IMR-90 (cell line): Measurements from ENCODE around the gene EIF6. TPM values are rescaled to one million over a fixed set of nuclear protein-coding genes. Genes with fewer than 3 reads are reported as not detected.

ENCODE experiments used
- ATAC-seq: fragments of 200-7000 bp; cut with Tn5 transposase; 2 replicates; pipeline ENCODE4 v1.9.1; 2020; ENCODE audit warnings: low read depth, mild to moderate bottlenecking, moderate library complexity
- BruUV-seq: library from RNA; stranded (reverse); fragments of 400-500 nt; replicated peaks from 2 replicates; lab custom pipeline; 2021; lab: Mats Ljungman, UMichigan
- CTCF ChIA-PET: fragments of 300-600 bp; formaldehyde crosslinking; extraction: SDS; loops from one replicate; lab custom pipeline; 2021; ENCODE audit warnings: antibody characterized with exemption; lab: Yijun Ruan, JAX
- POLR2A ChIA-PET: fragments of 300-600 bp; sonication (Branson Sonifier 250); formaldehyde crosslinking; loops from one replicate; lab custom pipeline; 2022; ENCODE audit warnings: antibody characterized with exemption; ENCODE audit not compliant: unreplicated experiment; lab: Charles Lee
- DNase-seq: peaks from one replicate; pipeline ENCODE4 v3.0.0; 2013
- H2AFZ ChIP-seq: replicated peaks from 2 replicates; pipeline ENCODE3; 2013; ENCODE audit warnings: low read length, mild to moderate bottlenecking; ENCODE audit not compliant: poor library complexity
- H2AK5ac ChIP-seq: 2 replicates; pipeline ENCODE4 v1.6.1; 2013; ENCODE audit warnings: low read depth, low read length, inconsistent platforms
- H2AK9ac ChIP-seq: replicated peaks from 2 replicates; pipeline ENCODE3; 2013; ENCODE audit warnings: mild to moderate bottlenecking, low read depth, low read length, moderate library complexity; ENCODE audit not compliant: poor library complexity
- H2BK120ac ChIP-seq: 2 replicates; pipeline ENCODE4 v1.6.1; 2013; ENCODE audit warnings: low read depth, low read length, inconsistent platforms
- H2BK15ac ChIP-seq: 3 replicates; pipeline ENCODE4 v1.6.1; 2013; ENCODE audit warnings: low read depth, low read length, inconsistent platforms
- H2BK20ac ChIP-seq: 2 replicates; pipeline ENCODE4 v1.6.1; 2013; ENCODE audit warnings: low read depth, mild to moderate bottlenecking, inconsistent platforms, low read length, moderate library complexity
- H2BK5ac ChIP-seq: 2 replicates; pipeline ENCODE4 v1.6.1; 2013; ENCODE audit warnings: mild to moderate bottlenecking, low read depth, low read length, inconsistent platforms; ENCODE audit not compliant: poor library complexity, severe bottlenecking
- H3K14ac ChIP-seq: replicated peaks from 2 replicates; pipeline ENCODE4 v1.6.1; 2013; ENCODE audit warnings: low read depth, low read length, inconsistent platforms
- H3K18ac ChIP-seq: 2 replicates; pipeline ENCODE4 v1.6.1; 2013; ENCODE audit warnings: low read depth, low read length, control low read depth
- H3K23ac ChIP-seq: 2 replicates; pipeline ENCODE4 v1.6.1; 2013; ENCODE audit warnings: low read depth, low read length, inconsistent platforms
- H3K27ac ChIP-seq: 2 replicates; pipeline ENCODE4 v1.5.1; 2013; ENCODE audit warnings: mild to moderate bottlenecking, control low read depth, low read length; ENCODE audit not compliant: insufficient read depth
- H3K27me3 ChIP-seq: 2 replicates; pipeline ENCODE4 v1.6.1; 2013; ENCODE audit warnings: low read length; ENCODE audit not compliant: control insufficient read depth, insufficient read depth
- H3K36me3 ChIP-seq: 2 replicates; pipeline ENCODE4 v1.6.1; 2013; ENCODE audit warnings: low read length, mixed read lengths; ENCODE audit not compliant: control insufficient read depth, insufficient read depth
- H3K4ac ChIP-seq: 2 replicates; pipeline ENCODE4 v1.6.1; 2013; ENCODE audit warnings: low read depth, low read length, inconsistent platforms
- H3K4me1 ChIP-seq: 2 replicates; pipeline ENCODE4 v1.6.1; 2013; ENCODE audit warnings: low read length, mixed read lengths; ENCODE audit not compliant: control insufficient read depth, insufficient read depth
- H3K4me2 ChIP-seq: 2 replicates; pipeline ENCODE4 v1.6.1; 2013; ENCODE audit warnings: low read depth, mild to moderate bottlenecking, control low read depth, low read length, moderate library complexity
- H3K4me3 ChIP-seq: 2 replicates; pipeline ENCODE4 v1.5.1; 2013; ENCODE audit warnings: low read depth, mild to moderate bottlenecking, control low read depth, low read length, moderate library complexity; ENCODE audit not compliant: insufficient read depth
- H3K56ac ChIP-seq: 2 replicates; pipeline ENCODE4 v1.6.1; 2013; ENCODE audit warnings: low read length, inconsistent platforms; ENCODE audit not compliant: insufficient read depth; ENCODE audit errors: extremely low read depth
- H3K79me1 ChIP-seq, 2 experiments: 2 replicates each; pipeline ENCODE4 v1.6.1; 2013; ENCODE audit warnings: low read length in 2 of 2, inconsistent platforms in 1 of 2, low read depth in 1 of 2
- H3K9ac ChIP-seq: 2 replicates; pipeline ENCODE4 v1.6.1; 2013; ENCODE audit warnings: low read depth, low read length, control low read depth
- H3K9me1 ChIP-seq: 2 replicates; pipeline ENCODE4 v1.6.1; 2013; ENCODE audit warnings: low read length, inconsistent platforms; ENCODE audit not compliant: insufficient read depth
- H3K9me3 ChIP-seq: 2 replicates; pipeline ENCODE4 v1.6.1; 2013; ENCODE audit warnings: low read length; ENCODE audit not compliant: control insufficient read depth, insufficient read depth
- H4K20me1 ChIP-seq: 2 replicates; pipeline ENCODE4 v1.6.1; 2013; ENCODE audit warnings: low read length, inconsistent platforms; ENCODE audit not compliant: insufficient read depth
- H4K5ac ChIP-seq: 2 replicates; pipeline ENCODE4 v1.6.1; 2013; ENCODE audit warnings: mild to moderate bottlenecking, low read depth, low read length, control low read depth
- H4K8ac ChIP-seq, 2 experiments: 2 replicates each; pipeline ENCODE4 v1.6.1; 2013; ENCODE audit warnings: low read depth in 2 of 2, low read length in 2 of 2, control low read depth in 1 of 2, inconsistent platforms in 1 of 2
- H4K91ac ChIP-seq: 2 replicates; pipeline ENCODE4 v1.6.1; 2013; ENCODE audit warnings: low read depth, low read length, inconsistent platforms; ENCODE audit not compliant: insufficient read depth
- CEBPB ChIP-seq: IDR thresholded peaks from 2 replicates; pipeline ENCODE4 v1.6.1; 2012; ENCODE audit warnings: low read depth, low read length, improper control_type of control experiment
- RAD21 ChIP-seq: IDR thresholded peaks from 2 replicates; pipeline ENCODE4 v1.6.1; 2012; ENCODE audit warnings: low read length, improper control_type of control experiment
- WGBS, 2 experiments: methylation state at CpG; one replicate each; pipeline versions ENCODE4 v1.1.5 to v1.1.7; 2013; ENCODE audit warnings: missing lambda C conversion rate in 2 of 2; ENCODE audit not compliant: insufficient read length in 1 of 2; ENCODE audit errors: extremely low coverage in 2 of 2; 5-methylcytosine and 5-hydroxymethylcytosine counted together
- dilution Hi-C: fragments of 300-500 bp; cut with HindIII; formaldehyde crosslinking; loops from one replicate; pipeline ENCODE4 v1.14.3; 2018; ENCODE audit warnings: low sequenced_read_pairs; ENCODE audit not compliant: unreplicated experiment
- in situ Hi-C: fragments of 300-500 bp; cut with MboI; formaldehyde crosslinking; loops from 3 replicates; pipeline ENCODE4 v1.14.3; 2019; ENCODE audit warnings: low sequenced_read_pairs, inconsistent platforms, mixed read lengths
- intact Hi-C: fragments of 100-400 bp; cut with micrococcal nuclease; formaldehyde crosslinking; loops from 2 replicates; pipeline ENCODE4 v1.10.0; 2022
- polyA plus RNA-seq, 3 experiments: library from polyadenylated mRNA; depleted of rRNA; stranded (reverse); fragments of >200 nt; gene quantifications; 2 replicates each; pipeline ENCODE4 v1.2.3, GENCODE V29; 2012; ENCODE audit warnings: low replicate concordance in 1 of 3
- total RNA-seq: library from RNA; depleted of rRNA; stranded (reverse); fragments of >200 nt; gene quantifications from 2 replicates; pipeline ENCODE4 v1.2.3, GENCODE V29; 2012

The EIF6 gene
- total and polyA plus RNA-seq, 2 of the 4 experiments (the other 2 are of a cell fraction), result 215 to 227 TPM

- no peak overlapping the region for H3K4ac ChIP-seq
- no peak overlapping the region for H3K18ac ChIP-seq
- no peak overlapping the region for H4K8ac ChIP-seq
- dilution Hi-C loops (no loop called here), intact Hi-C loops (no loop called here), in situ Hi-C loops (no loop called here)
- H4K20me1 ChIP-seq, result 0 out of 2 replicates have a peak, but pooled peaks cover 4% of the 10 kb centered on the region
- H2BK5ac ChIP-seq, result no peak overlapping the region
- H3K4me1 ChIP-seq, result peaks cover 5% of the 10 kb centered on the region
- no TSS peak for BruUV-seq
- no peaks in the 10 kb centered on the region for H3K36me3 ChIP-seq
- no peaks in the 10 kb centered on the region for H3K27me3 ChIP-seq
- no peak overlapping the region for H3K4me2 ChIP-seq
- 100% methylated on average over 2 of the region's 17 CpGs; no CpG with 5 or more reads in 1 of the 2 experiments for WGBS, 2 experiments
- CTCF ChIA-PET, result no interaction called here
- H2AK5ac ChIP-seq, result peak overlapping the region; percentile 12; the same call in 1 of the 2 replicates
- POLR2A ChIA-PET, result no interaction called here
- H3K23ac ChIP-seq, result no peak overlapping the region
- ATAC-seq, result no peak
- H2BK15ac ChIP-seq, result no peak overlapping the region
- no peaks in the 10 kb centered on the region for H3K9me3 ChIP-seq
- no peak overlapping the region for H2BK120ac ChIP-seq
- no peak overlapping the region for H3K27ac ChIP-seq
- H2AFZ ChIP-seq, result no peak overlapping the region
- H3K56ac ChIP-seq, result no peak overlapping the region
- H2BK20ac ChIP-seq, result no peak overlapping the region
- H2AK9ac ChIP-seq, result peak overlapping the region; percentile 85
- no peak overlapping the region for H3K4me3 ChIP-seq
- H3K14ac ChIP-seq, result no peak overlapping the region
- no peak overlapping the region for H4K5ac ChIP-seq
- H4K91ac ChIP-seq, result no peak overlapping the region
- peaks cover 9% of the 10 kb centered on the region for H3K9me1 ChIP-seq
- H3K79me1 ChIP-seq, result peaks cover 0 to 39% of the 10 kb centered on the region in 2 experiments; a peak in 3 of 4 replicates
- H3K9ac ChIP-seq, result no peak overlapping the region
- no peak for DNase-seq
- TF ChIP-seq RAD21 (no peak), CEBPB (no peak)
These were observed 2.4 kb upstream of the EIF6 start for GRCh38 chr20:35286899-35287508.
